H1 (cell line): ENCODE results near the gene PLK5. TPM values are rescaled to one million over a fixed set of nuclear protein-coding genes. Genes with fewer than 3 reads are reported as not detected.

Experiments used
- CTCF ChIA-PET: fragments of 300-600 bp; sonication (Branson Sonifier 250); formaldehyde crosslinking; loops from one replicate; lab custom pipeline; 2021; ENCODE audit not compliant: partially characterized antibody; lab: Charles Lee
- POLR2A ChIA-PET: fragments of 300-600 bp; sonication (Branson Sonifier 250); formaldehyde crosslinking; loops from one replicate; lab custom pipeline; 2021; ENCODE audit warnings: inconsistent platforms; ENCODE audit not compliant: partially characterized antibody; lab: Charles Lee
- DNase-seq, 2 experiments: peaks; one replicate each; pipeline versions ENCODE4 v3.0.0 to v3.0.0-alpha.2; 2010 to 2022; ENCODE audit warnings: low spot score in 2 of 2, low read depth in 1 of 2, mixed read lengths in 1 of 2
- FAIRE-seq: peaks from 2 replicates; lab custom pipeline; 2011; peaks lifted over from hg19 to GRCh38; lab: Jason Lieb, UNC
- H2AFZ ChIP-seq: 2 replicates; pipeline ENCODE4 v1.8.1; 2012; ENCODE audit warnings: low read length, inconsistent platforms
- H2AK5ac ChIP-seq: 2 replicates; pipeline ENCODE4 v1.6.1; 2013; ENCODE audit warnings: low read depth, low read length
- H2BK120ac ChIP-seq: replicated peaks from 2 replicates; pipeline ENCODE3; 2013; ENCODE audit warnings: low read depth, low read length, inconsistent platforms
- H2BK12ac ChIP-seq: 2 replicates; pipeline ENCODE4 v1.6.1; 2013; ENCODE audit warnings: low read depth, low read length
- H2BK15ac ChIP-seq: 2 replicates; pipeline ENCODE4 v1.6.1; 2013; ENCODE audit warnings: low read length
- H2BK20ac ChIP-seq: 2 replicates; pipeline ENCODE4 v1.6.1; 2013; ENCODE audit warnings: low read length
- H2BK5ac ChIP-seq: 2 replicates; pipeline ENCODE4 v1.6.1; 2013; ENCODE audit warnings: low read depth, low read length
- H3K14ac ChIP-seq: 2 replicates; pipeline ENCODE4 v1.6.1; 2013; ENCODE audit warnings: inconsistent platforms; ENCODE audit not compliant: insufficient read length
- H3K18ac ChIP-seq: 2 replicates; pipeline ENCODE4 v1.6.1; 2013; ENCODE audit warnings: low read length; ENCODE audit errors: extremely low read depth
- H3K23ac ChIP-seq: 2 replicates; pipeline ENCODE4 v1.6.1; 2013; ENCODE audit warnings: inconsistent platforms; ENCODE audit not compliant: insufficient read length
- H3K23me2 ChIP-seq: 2 replicates; pipeline ENCODE4 v1.6.1; 2013; ENCODE audit warnings: low read depth, low read length
- H3K27ac ChIP-seq: 2 replicates; pipeline ENCODE4 v1.6.1; 2011; ENCODE audit warnings: low read depth, low read length, inconsistent platforms
- H3K27me3 ChIP-seq, 4 experiments: replicated peaks in 1 of 4; 1 replicate in 1 of 4; 2 replicates in 3 of 4; pipeline versions ENCODE4 v1.6.1 to v1.8.1; 2011 to 2013; ENCODE audit warnings: low read length in 3 of 4, mild to moderate bottlenecking in 3 of 4, inconsistent platforms in 2 of 4, mixed read lengths in 2 of 4, moderate library complexity in 1 of 4; ENCODE audit not compliant: control insufficient read depth in 3 of 4, insufficient read depth in 3 of 4; ENCODE audit errors: extremely low read depth in 1 of 4
- H3K36me3 ChIP-seq, 4 experiments: 2 replicates each; pipeline versions ENCODE4 v1.6.1 to v1.8.1; 2011 to 2013; ENCODE audit warnings: mild to moderate bottlenecking in 4 of 4, low read length in 3 of 4, moderate library complexity in 2 of 4, control low read depth in 1 of 4, inconsistent platforms in 1 of 4; ENCODE audit not compliant: insufficient read depth in 4 of 4, control insufficient read depth in 2 of 4
- H3K4ac ChIP-seq: replicated peaks from 2 replicates; pipeline ENCODE3; 2013; ENCODE audit warnings: low read length, low read depth, mixed read lengths, inconsistent platforms; ENCODE audit not compliant: insufficient read length
- H3K4me1 ChIP-seq, 4 experiments: replicated peaks in 1 of 4; 1 replicate in 1 of 4; 2 replicates in 3 of 4; pipeline versions ENCODE4 v1.6.1 to v1.8.1; 2011 to 2013; ENCODE audit warnings: low read length in 3 of 4, inconsistent platforms in 2 of 4, mixed read lengths in 1 of 4; ENCODE audit not compliant: insufficient read depth in 4 of 4, control insufficient read depth in 3 of 4
- H3K4me2 ChIP-seq, 2 experiments: 2 replicates each; pipeline versions ENCODE4 v1.6.1 to v1.8.1; 2011 to 2013; ENCODE audit warnings: low read depth in 2 of 2, low read length in 2 of 2, control low read depth in 1 of 2, inconsistent platforms in 1 of 2, mild to moderate bottlenecking in 1 of 2; ENCODE audit not compliant: insufficient read depth in 1 of 2
- H3K4me3 ChIP-seq, 4 experiments: fragments of 200-600, 300-600 bp in 1 of 4; sonication (generic), shearing (Covaris generic), sonication (Bioruptor Twin) in 1 of 4; 2 replicates each; pipeline versions ENCODE4 v1.5.1 to v1.8.1; 2011 to 2016; ENCODE audit warnings: low read length in 4 of 4, low read depth in 3 of 4, control low read depth in 2 of 4, inconsistent platforms in 2 of 4, mild to moderate bottlenecking in 2 of 4, mixed read lengths in 1 of 4, moderate library complexity in 1 of 4; ENCODE audit not compliant: insufficient read depth in 2 of 4; ENCODE audit errors: extremely low read depth in 1 of 4
- H3K56ac ChIP-seq: replicated peaks from 2 replicates; pipeline ENCODE3; 2013; ENCODE audit warnings: low read depth, mild to moderate bottlenecking, mixed read lengths, low read length, inconsistent platforms; ENCODE audit not compliant: insufficient read length
- H3K79me1 ChIP-seq: 2 replicates; pipeline ENCODE4 v1.6.1; 2013; ENCODE audit warnings: low read depth, low read length, control low read depth
- H3K79me2 ChIP-seq, 2 experiments: 2 replicates each; pipeline versions ENCODE4 v1.6.1 to v1.8.1; 2012 to 2013; ENCODE audit warnings: low read length in 2 of 2, mild to moderate bottlenecking in 2 of 2, inconsistent platforms in 1 of 2; ENCODE audit not compliant: insufficient read depth in 2 of 2, control insufficient read depth in 1 of 2
- H3K9ac ChIP-seq, 4 experiments: replicated peaks in 1 of 4; 1 replicate in 1 of 4; 2 replicates in 3 of 4; pipeline versions ENCODE4 v1.6.1 to v1.8.1; 2011 to 2013; ENCODE audit warnings: low read depth in 3 of 4, low read length in 3 of 4, control low read depth in 2 of 4, mild to moderate bottlenecking in 2 of 4, moderate library complexity in 2 of 4, inconsistent platforms in 1 of 4; ENCODE audit errors: extremely low read depth in 1 of 4
- H3K9me3 ChIP-seq, 2 experiments: 2 replicates each; pipeline versions ENCODE4 v1.6.1 to v1.8.1; 2012 to 2013; ENCODE audit warnings: mild to moderate bottlenecking in 2 of 2, moderate library complexity in 2 of 2, control low read depth in 1 of 2, inconsistent platforms in 1 of 2, low read depth in 1 of 2, low read length in 1 of 2, mixed read lengths in 1 of 2; ENCODE audit not compliant: insufficient read depth in 2 of 2
- H4K20me1 ChIP-seq, 2 experiments: replicated peaks in 1 of 2; 2 replicates each; pipeline versions ENCODE3 to v1.8.1; 2011 to 2013; ENCODE audit warnings: inconsistent platforms in 2 of 2, low read length in 2 of 2, mild to moderate bottlenecking in 1 of 2; ENCODE audit not compliant: insufficient read depth in 2 of 2, control insufficient read depth in 1 of 2
- H4K5ac ChIP-seq: 2 replicates; pipeline ENCODE4 v1.6.1; 2013; ENCODE audit warnings: low read length, low read depth, mixed read lengths, inconsistent platforms; ENCODE audit not compliant: insufficient read length
- H4K8ac ChIP-seq: 2 replicates; pipeline ENCODE4 v1.8.0; 2013; ENCODE audit warnings: mild to moderate bottlenecking, moderate library complexity, low read length, inconsistent platforms; ENCODE audit not compliant: insufficient read depth; ENCODE audit errors: extremely low read depth
- H4K91ac ChIP-seq: replicated peaks from 2 replicates; pipeline ENCODE3; 2013; ENCODE audit warnings: low read length, mixed read lengths, inconsistent platforms; ENCODE audit not compliant: insufficient read length
- ASH2L ChIP-seq: fragments of 200-600, 300-600 bp; sonication (generic); IDR thresholded peaks from one replicate; pipeline ENCODE4 v1.7.1; 2017; ENCODE audit warnings: low read length
- BACH1 ChIP-seq: IDR thresholded peaks from 2 replicates; pipeline ENCODE4 v1.6.1; 2012; ENCODE audit warnings: low read length, improper control_type of control experiment
- BRCA1 ChIP-seq: IDR thresholded peaks from 2 replicates; pipeline ENCODE4 v1.6.1; 2012; ENCODE audit warnings: low read depth, low read length, improper control_type of control experiment
- EGR1 ChIP-seq: IDR thresholded peaks from 2 replicates; pipeline ENCODE4 v1.6.1; 2011; ENCODE audit warnings: low read depth, low read length, borderline replicate concordance
- JUND ChIP-seq: IDR thresholded peaks from 2 replicates; pipeline ENCODE4 v1.6.1; 2011; ENCODE audit warnings: mild to moderate bottlenecking, improper control_type of control experiment, low read length
- POU5F1 ChIP-seq: IDR thresholded peaks from 2 replicates; pipeline ENCODE4 v1.6.1; 2011; ENCODE audit warnings: low read depth, mild to moderate bottlenecking, low read length, moderate library complexity
- RXRA ChIP-seq: IDR thresholded peaks from 2 replicates; pipeline ENCODE4 v1.6.1; 2011; ENCODE audit warnings: low read depth, mild to moderate bottlenecking, low read length, moderate library complexity; ENCODE audit not compliant: insufficient read depth
- SP2 ChIP-seq: IDR thresholded peaks from 2 replicates; pipeline ENCODE4 v1.6.1; 2012; ENCODE audit warnings: mild to moderate bottlenecking, low read length, inconsistent platforms
- SUZ12 ChIP-seq: fragments of 200-600 bp; sonication (generic); IDR thresholded peaks from 2 replicates; pipeline ENCODE4 v1.6.1; 2012; ENCODE audit warnings: mild to moderate bottlenecking, inconsistent platforms, low read length, moderate library complexity, mixed read lengths
- whole genome bisulfite sequencing, 2 experiments: shearing (Covaris generic) in 1 of 2; methylation state at CpG; one replicate each; pipeline versions ENCODE4 v1.1.6 to v1.1.7; 2013 to 2015; ENCODE audit warnings: low lambda C conversion rate in 2 of 2, mixed read lengths in 2 of 2, inconsistent platforms in 1 of 2, low coverage in 1 of 2, missing lambda C conversion rate in 1 of 2; ENCODE audit not compliant: insufficient replicate concordance in 2 of 2, insufficient coverage in 1 of 2, insufficient read length in 1 of 2; ENCODE audit errors: extremely low coverage in 1 of 2, missing lambda C conversion rate in 1 of 2; 5-methylcytosine and 5-hydroxymethylcytosine counted together
- polyA plus RNA-seq, 7 experiments: library from polyadenylated mRNA; depleted of rRNA in 3 of 7; stranded (reverse) in 5 of 7; unstranded in 2 of 7; fragments of >200 nt in 5 of 7; fragments of 200-250 nt in 2 of 7; gene quantifications; 1 replicate in 5 of 7; 2 replicates in 1 of 7; 4 replicates in 1 of 7; pipeline versions ENCODE4 v1.2.1 to v1.2.3, GENCODE V29; 2011 to 2013; ENCODE audit warnings: missing spikeins in 2 of 7, mixed read lengths in 2 of 7
- total RNA-seq: library from RNA; stranded (reverse); fragmentation: NEBNext Ultra II Directional; extraction: Animal tissue kit (Norgen Biotek cat#: 25700); gene quantifications from 2 replicates; pipeline ENCODE4 v1.2.1, GENCODE V29; 2021
- TF ChIP-seq, protein P1 (sequence below): IDR thresholded peaks from 2 replicates; pipeline ENCODE4 v1.6.1; 2012; ENCODE audit warnings: low read length, inconsistent platforms

Gene PLK5
- total and polyA plus RNA-seq, 2 of the 8 experiments (the other 6 are each of a cell fraction or from before 2014, with no cell fraction given), result 0.43 to 0.45 TPM

DNA sequence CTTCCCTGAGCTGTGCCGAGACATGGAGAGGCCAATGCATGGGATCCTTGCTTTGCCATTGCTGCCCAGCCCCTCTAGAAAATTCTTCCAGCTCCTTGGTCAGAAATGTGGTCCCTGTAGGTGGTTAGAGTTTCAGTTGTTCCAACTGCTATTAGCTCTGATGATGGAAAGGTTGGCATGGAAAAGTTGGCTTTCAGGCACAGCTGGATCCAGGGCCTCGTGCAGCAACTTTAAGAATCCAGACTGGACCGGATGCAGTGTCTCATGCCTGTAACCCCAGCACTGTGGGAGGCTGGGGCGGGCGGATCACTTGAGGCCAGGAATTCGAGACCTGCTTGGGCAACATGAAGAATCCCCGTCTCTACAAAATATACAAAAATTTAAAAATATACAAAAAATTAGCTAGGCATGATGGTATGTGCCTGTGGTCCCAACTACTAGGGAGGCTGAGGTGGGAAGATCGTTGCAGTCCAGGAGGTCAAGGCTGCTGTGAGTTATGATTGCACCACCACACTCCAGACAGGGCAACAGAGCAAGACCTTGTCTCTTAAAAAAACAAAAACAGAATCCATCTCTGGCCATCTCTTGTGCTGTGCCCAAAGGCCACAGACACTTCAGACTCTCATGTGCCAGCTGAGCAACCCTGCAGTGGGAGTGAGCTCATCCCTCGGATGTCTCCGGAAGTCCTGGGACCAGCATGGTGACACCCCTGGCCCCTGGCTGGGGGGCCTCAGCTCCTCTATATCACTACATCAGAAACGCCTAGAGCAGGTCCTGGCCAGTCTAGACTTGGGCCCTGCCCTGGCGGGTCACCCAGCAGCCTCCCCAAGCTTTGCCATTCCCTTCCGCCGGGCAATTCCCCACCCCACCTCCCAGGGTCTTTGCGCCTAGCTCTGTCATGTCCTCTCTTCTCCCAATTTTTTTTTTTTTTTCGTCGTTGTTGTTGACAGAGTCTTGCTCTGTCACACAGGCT lies 27.5 kb downstream of the PLK5 start:
- peaks cover 11% of the 10 kb centered on the region; the same call in 1 of the 2 replicates for H3K23me2 ChIP-seq
- no peak overlapping the region for H3K56ac ChIP-seq
- no peaks in the 10 kb centered on the region; a peak in 1 of 4 replicates for H3K9me3 ChIP-seq
- FAIRE-seq (no peak), DNase-seq (no peak)
- 0 out of 2 replicates have a peak overlapping the region, but pooled peaks have one; percentile 25 for H4K8ac ChIP-seq
- no peak overlapping the region for H2BK20ac ChIP-seq
- no peak overlapping the region for H4K91ac ChIP-seq
- no peaks in the 10 kb centered on the region; a peak in 1 of 4 replicates for H3K79me2 ChIP-seq
- no peak overlapping the region for H3K18ac ChIP-seq
- no peak overlapping the region for H2BK120ac ChIP-seq
- no peak overlapping the region for H2AFZ ChIP-seq
- H4K20me1 ChIP-seq, result peaks cover 4 to 9% of the 10 kb centered on the region in 2 experiments
- no peak overlapping the region for H2AK5ac ChIP-seq
- no peak overlapping the region for H2BK12ac ChIP-seq
- ChIA-PET CTCF (interaction anchor here (0.5 to 1.6 kb wide), 11 partner anchors 10 to 1011 kb away, joined by 3 to 4 read pairs (median 3); no protein-coding TSS in a partner anchor), POLR2A (interaction anchor here (1.0 to 2.1 kb wide), 4 partner anchors 11 to 42 kb away, joined by 3 to 11 read pairs (median 6); no protein-coding TSS in a partner anchor)
- no peaks in the 10 kb centered on the region for H3K79me1 ChIP-seq
- H2BK5ac ChIP-seq, result no peak overlapping the region
- H3K27ac ChIP-seq, result no peak overlapping the region
- no peak overlapping the region for H3K14ac ChIP-seq
- H3K4me3 ChIP-seq, result no peak overlapping the region
- no peak overlapping the region for H3K23ac ChIP-seq
- H3K4ac ChIP-seq, result no peak overlapping the region
- no peaks in the 10 kb centered on the region for H3K27me3 ChIP-seq
- no peak overlapping the region for H3K9ac ChIP-seq
- H3K4me2 ChIP-seq, result no peak overlapping the region
- H3K4me1 ChIP-seq, result no peaks in the 10 kb centered on the region
- no peak overlapping the region for H4K5ac ChIP-seq
- H2BK15ac ChIP-seq, result no peak overlapping the region
- WGBS, 2 experiments, result 91% methylated on average over 9 of the region's 17 CpGs; no CpG with 5 or more reads in 1 of the 2 experiments
- H3K36me3 ChIP-seq, result peaks cover 0 to 10% (median 1%) of the 10 kb centered on the region in 4 experiments; a peak in 4 of 8 replicates
- TF ChIP-seq POU5F1 (no peak), SP2 (no peak), BACH1 (no peak), BRCA1 (no peak), JUND (no peak), ASH2L (no peak), RXRA (no peak), EGR1 (no peak), SUZ12 (no peak)
- TF ChIP-seq, protein P1, sequence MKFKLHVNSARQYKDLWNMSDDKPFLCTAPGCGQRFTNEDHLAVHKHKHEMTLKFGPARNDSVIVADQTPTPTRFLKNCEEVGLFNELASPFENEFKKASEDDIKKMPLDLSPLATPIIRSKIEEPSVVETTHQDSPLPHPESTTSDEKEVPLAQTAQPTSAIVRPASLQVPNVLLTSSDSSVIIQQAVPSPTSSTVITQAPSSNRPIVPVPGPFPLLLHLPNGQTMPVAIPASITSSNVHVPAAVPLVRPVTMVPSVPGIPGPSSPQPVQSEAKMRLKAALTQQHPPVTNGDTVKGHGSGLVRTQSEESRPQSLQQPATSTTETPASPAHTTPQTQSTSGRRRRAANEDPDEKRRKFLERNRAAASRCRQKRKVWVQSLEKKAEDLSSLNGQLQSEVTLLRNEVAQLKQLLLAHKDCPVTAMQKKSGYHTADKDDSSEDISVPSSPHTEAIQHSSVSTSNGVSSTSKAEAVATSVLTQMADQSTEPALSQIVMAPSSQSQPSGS, result no peak
